ENCODE data around the gene SPESP1. TPM values are rescaled to one million over a fixed set of nuclear protein-coding genes. Genes with fewer than 3 reads are reported as not detected.

SPESP1 gene
- total RNA-seq, 1 donor from 2014 or later, result not detected

DNA sequence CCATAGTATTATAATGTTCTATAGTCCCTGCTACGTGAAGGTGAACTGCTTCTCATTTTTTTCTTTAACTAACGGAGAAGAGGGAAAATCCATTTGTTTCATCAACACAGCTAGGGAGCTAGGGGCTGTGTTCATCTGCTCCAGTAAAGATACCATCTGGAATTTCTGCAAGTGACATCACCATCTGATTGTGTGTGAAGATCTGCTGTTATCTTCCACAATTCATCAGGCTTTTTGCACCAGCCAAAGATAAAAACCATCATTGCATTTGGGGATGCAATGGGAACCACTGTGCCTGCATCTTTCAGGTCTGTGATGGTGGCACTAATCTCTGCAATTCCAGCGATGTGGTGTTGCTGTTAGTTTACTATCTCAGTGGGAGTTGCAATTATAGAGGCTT lies 48.7 kb downstream of the SPESP1 start:
- no peaks in the 10 kb centered on the region for H3K27me3 Mint-ChIP-seq (ENCODE audit: low read depth)
- H3K4me1 Mint-ChIP-seq, result peaks cover 13% of the 10 kb centered on the region
- H3K4me3 Mint-ChIP-seq, result no peak overlapping the region
- H3K36me3 Mint-ChIP-seq, result no peaks in the 10 kb centered on the region
- TF ChIP-seq, protein P1, sequence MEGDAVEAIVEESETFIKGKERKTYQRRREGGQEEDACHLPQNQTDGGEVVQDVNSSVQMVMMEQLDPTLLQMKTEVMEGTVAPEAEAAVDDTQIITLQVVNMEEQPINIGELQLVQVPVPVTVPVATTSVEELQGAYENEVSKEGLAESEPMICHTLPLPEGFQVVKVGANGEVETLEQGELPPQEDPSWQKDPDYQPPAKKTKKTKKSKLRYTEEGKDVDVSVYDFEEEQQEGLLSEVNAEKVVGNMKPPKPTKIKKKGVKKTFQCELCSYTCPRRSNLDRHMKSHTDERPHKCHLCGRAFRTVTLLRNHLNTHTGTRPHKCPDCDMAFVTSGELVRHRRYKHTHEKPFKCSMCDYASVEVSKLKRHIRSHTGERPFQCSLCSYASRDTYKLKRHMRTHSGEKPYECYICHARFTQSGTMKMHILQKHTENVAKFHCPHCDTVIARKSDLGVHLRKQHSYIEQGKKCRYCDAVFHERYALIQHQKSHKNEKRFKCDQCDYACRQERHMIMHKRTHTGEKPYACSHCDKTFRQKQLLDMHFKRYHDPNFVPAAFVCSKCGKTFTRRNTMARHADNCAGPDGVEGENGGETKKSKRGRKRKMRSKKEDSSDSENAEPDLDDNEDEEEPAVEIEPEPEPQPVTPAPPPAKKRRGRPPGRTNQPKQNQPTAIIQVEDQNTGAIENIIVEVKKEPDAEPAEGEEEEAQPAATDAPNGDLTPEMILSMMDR (IDR thresholded peaks at IDR 0.05; ENCODE audit: unreplicated experiment), result no peak
- H3K27ac Mint-ChIP-seq, result no peak overlapping the region
- DNase-seq (ENCODE audit: low spot score in 2 of 2, unreplicated experiment in 2 of 2), result no peak
- peaks cover 26% of the 10 kb centered on the region for H3K9me3 Mint-ChIP-seq

DNA sequence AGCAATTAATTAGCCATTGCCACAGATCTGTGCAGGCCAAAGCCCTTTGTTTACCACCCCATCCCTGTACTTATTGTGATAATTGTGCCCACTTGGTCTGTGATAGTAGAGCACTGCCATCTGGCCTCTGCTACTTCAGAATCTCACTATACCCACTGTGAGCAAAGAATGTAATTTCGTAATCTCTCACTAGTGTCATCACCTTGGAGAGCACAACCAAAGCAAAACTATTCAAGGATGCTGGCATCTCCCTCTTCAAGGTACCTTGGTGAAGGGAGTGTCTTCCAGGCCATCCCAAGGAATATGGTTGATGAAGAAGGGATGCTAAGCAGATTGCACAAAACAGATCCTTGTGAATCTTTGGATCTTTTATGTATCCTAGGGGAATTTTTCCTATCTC lies 49.5 kb downstream of the SPESP1 start:
- H3K27ac Mint-ChIP-seq, result no peak overlapping the region
- no peak overlapping the region for H3K4me3 Mint-ChIP-seq
- no peak for DNase-seq (ENCODE audit: low spot score in 2 of 2, unreplicated experiment in 2 of 2)
- H3K27me3 Mint-ChIP-seq (ENCODE audit: low read depth), result no peaks in the 10 kb centered on the region
- H3K36me3 Mint-ChIP-seq, result no peaks in the 10 kb centered on the region
- peaks cover 26% of the 10 kb centered on the region for H3K9me3 Mint-ChIP-seq
- peaks cover 21% of the 10 kb centered on the region for H3K4me1 Mint-ChIP-seq
- TF ChIP-seq, protein P1 (IDR thresholded peaks at IDR 0.05; ENCODE audit: unreplicated experiment), result no peak

GRCh38 chr15:68980786-68981185 lies 50.5 kb downstream of the SPESP1 start:
- H3K27me3 Mint-ChIP-seq (ENCODE audit: low read depth), result no peaks in the 10 kb centered on the region
- peaks cover 21% of the 10 kb centered on the region for H3K4me1 Mint-ChIP-seq
- no peak overlapping the region for H3K4me3 Mint-ChIP-seq
- no peaks in the 10 kb centered on the region for H3K36me3 Mint-ChIP-seq
- H3K9me3 Mint-ChIP-seq, result peaks cover 26% of the 10 kb centered on the region
- no peak overlapping the region for H3K27ac Mint-ChIP-seq
- no peak for DNase-seq (ENCODE audit: low spot score in 2 of 2, unreplicated experiment in 2 of 2)
- TF ChIP-seq, protein P1 (IDR thresholded peaks at IDR 0.05; ENCODE audit: unreplicated experiment), result no peak

DNA sequence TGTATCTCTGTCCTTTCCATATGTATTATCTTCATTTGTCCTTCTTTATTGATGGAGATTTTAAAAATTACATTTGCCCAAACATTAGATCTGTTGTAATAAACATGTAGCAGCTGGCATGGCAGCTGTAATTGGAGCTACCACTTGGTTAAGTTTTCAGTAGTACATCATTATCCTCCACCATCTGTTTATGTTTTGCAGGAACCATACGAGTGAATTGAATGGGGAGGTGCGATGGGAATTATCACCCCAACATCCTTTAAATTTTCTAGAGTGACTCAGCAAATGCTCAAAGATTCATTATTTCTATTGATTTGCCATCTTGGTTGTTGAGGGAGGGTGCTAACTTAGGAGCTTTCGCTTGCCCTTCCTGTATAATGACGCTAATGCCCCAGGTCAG lies 51.6 kb downstream of the SPESP1 start:
- DNase-seq (ENCODE audit: low spot score in 2 of 2, unreplicated experiment in 2 of 2), result no peak
- Mint-ChIP-seq H3K4me1 (peaks cover 21% of the 10 kb centered on the region), H3K4me3 (no peak overlapping the region), H3K36me3 (no peaks in the 10 kb centered on the region), H3K9me3 (peaks cover 22% of the 10 kb centered on the region), H3K27me3 (ENCODE audit: low read depth) (peaks cover 1% of the 10 kb centered on the region), H3K27ac (no peak overlapping the region)
- TF ChIP-seq, protein P1 (IDR thresholded peaks at IDR 0.05; ENCODE audit: unreplicated experiment), result no peak

DNA sequence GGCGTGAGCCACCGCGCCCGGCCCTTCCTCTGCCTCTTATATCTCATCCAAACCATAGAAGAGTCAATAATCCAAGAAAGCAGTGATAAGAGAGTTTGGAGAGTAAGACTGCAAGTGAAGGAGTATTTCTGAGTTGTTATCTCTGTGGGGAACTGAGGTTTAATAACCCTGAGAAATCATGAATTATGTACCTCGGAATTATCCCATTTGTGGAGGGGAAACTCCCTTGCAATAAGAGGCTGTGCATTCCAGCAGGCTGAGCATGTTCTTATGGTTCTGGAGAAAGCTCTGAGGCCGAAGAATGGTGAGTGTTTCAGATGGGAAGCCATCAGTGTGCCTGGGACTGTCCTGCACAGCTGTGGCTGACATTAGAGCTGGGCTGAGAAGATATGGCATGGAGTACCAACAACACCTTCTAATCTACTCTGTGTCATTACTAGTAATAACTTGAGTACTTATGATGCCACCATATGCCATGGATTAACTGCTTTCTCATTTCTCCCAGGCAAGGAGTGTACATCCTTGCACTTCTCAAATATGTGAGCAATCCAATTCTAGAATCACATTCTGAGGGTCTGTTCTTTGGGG lies 52.7 kb downstream of the SPESP1 start:
- Mint-ChIP-seq H3K4me1 (peaks cover 21% of the 10 kb centered on the region), H3K27me3 (ENCODE audit: low read depth) (peaks cover 10% of the 10 kb centered on the region), H3K36me3 (no peaks in the 10 kb centered on the region), H3K9me3 (peaks cover 11% of the 10 kb centered on the region), H3K27ac (peak overlapping the region; percentile 91), H3K4me3 (no peak overlapping the region)
- DNase-seq (ENCODE audit: low spot score in 2 of 2, unreplicated experiment in 2 of 2), result no peak
- TF ChIP-seq, protein P1 (IDR thresholded peaks at IDR 0.05; ENCODE audit: unreplicated experiment), result no peak

All from mesothelial cell of epicardium (in vitro differentiated cells).